ENCODE measurements around the gene RRP15.

Gene RRP15

GRCh38 chr1:218272366-218272765 is 12.7 kb upstream of the RRP15 start:
- no peak overlapping the region for H3K27ac ChIP-seq
- TF ChIP-seq CTCF (conservative IDR thresholded peaks at IDR 0.05) (no peak), ZFX (IDR thresholded peaks at IDR 0.05) (no peak)

GRCh38 chr1:218273762-218274479 is 11.2 kb upstream of the RRP15 start:
- no peak for TF ChIP-seq ZFX (IDR thresholded peaks at IDR 0.05)
- no peak for TF ChIP-seq CTCF (conservative IDR thresholded peaks at IDR 0.05)
- no peak overlapping the region for H3K27ac ChIP-seq

- H3K27ac ChIP-seq = no peak overlapping the region
- TF ChIP-seq ZFX (IDR thresholded peaks at IDR 0.05) (no peak), CTCF (conservative IDR thresholded peaks at IDR 0.05) (no peak)
Measured at GRCh38 chr1:218274511-218274910, 10.6 kb upstream of the RRP15 start.

- H3K27ac ChIP-seq = no peak overlapping the region
- TF ChIP-seq ZFX (IDR thresholded peaks at IDR 0.05) (no peak), CTCF (conservative IDR thresholded peaks at IDR 0.05) (no peak)
Measured at GRCh38 chr1:218275823-218276222, 9.3 kb upstream of the RRP15 start.

GRCh38 chr1:218281285-218281684 is 3.8 kb upstream of the RRP15 start:
- no peak overlapping the region for H3K27ac ChIP-seq
- no peak for TF ChIP-seq ZFX (IDR thresholded peaks at IDR 0.05)
- TF ChIP-seq CTCF (conservative IDR thresholded peaks at IDR 0.05) = peak; percentile 49

GRCh38 chr1:218284377-218284916 is 646 bp upstream of the RRP15 start:
- H3K27ac ChIP-seq = peak overlapping the region; percentile 77
- no peak for TF ChIP-seq CTCF (conservative IDR thresholded peaks at IDR 0.05)
- TF ChIP-seq ZFX (IDR thresholded peaks at IDR 0.05) = no peak

GRCh38 chr1:218292515-218292914 is 7.4 kb downstream of the RRP15 start:
- H3K27ac ChIP-seq = no peak overlapping the region
- TF ChIP-seq ZFX (IDR thresholded peaks at IDR 0.05) = no peak
- no peak for TF ChIP-seq CTCF (conservative IDR thresholded peaks at IDR 0.05)
